ENCODE results near the gene PSMD13.
A peak's percentile ranks its signal among the peaks of the same experiment; 100 is the strongest.
"Not testable (repeated sequence)": the region's sequence is repeated elsewhere in the genome, so short reads cannot be mapped to it uniquely, and the experiment has no call there.

Gene PSMD13

GRCh38 chr11:220641-221215, 16.0 kb upstream of the PSMD13 start:
- not testable (repeated sequence) for DNase-seq

GRCh38 chr11:221539-221938, 15.2 kb upstream of the PSMD13 start:
- DNase-seq = no peak

- DNase-seq = no peak
Observed at GRCh38 chr11:221998-222789, 14.6 kb upstream of the PSMD13 start.

- no peak for DNase-seq
Observed at GRCh38 chr11:223026-223789, 13.6 kb upstream of the PSMD13 start.

- DNase-seq = no peak
Observed at GRCh38 chr11:223884-224283, 12.9 kb upstream of the PSMD13 start.

- DNase-seq = no peak
Observed at GRCh38 chr11:224424-224823, 12.4 kb upstream of the PSMD13 start.

GRCh38 chr11:225734-226453, 10.9 kb upstream of the PSMD13 start:
- DNase-seq = no peak

GRCh38 chr11:227824-228379, 8.9 kb upstream of the PSMD13 start:
- DNase-seq = no peak

- no peak for DNase-seq
Observed at GRCh38 chr11:230431-230830, 6.3 kb upstream of the PSMD13 start.

- no peak for DNase-seq
Observed at GRCh38 chr11:232783-233565, 3.8 kb upstream of the PSMD13 start.

GRCh38 chr11:235180-235579, 1.6 kb upstream of the PSMD13 start:
- no peak for DNase-seq

- no peak for DNase-seq
Observed at GRCh38 chr11:235609-235996, 1.2 kb upstream of the PSMD13 start.

GRCh38 chr11:235997-236773, 591 bp upstream of the PSMD13 start, which contains the start of gene SIRT3:
Gene SIRT3, minus strand, starts transcription at chr11:236342. Its CDS starts 14 bp downstream, at chr11:236328.
- peak; percentile 66 for DNase-seq

GRCh38 chr11:238346-238745, 1.6 kb downstream of the PSMD13 start:
- DNase-seq = not testable (repeated sequence)

- no peak for DNase-seq
Observed at GRCh38 chr11:240315-240714, 3.5 kb downstream of the PSMD13 start.

GRCh38 chr11:241634-242033, 4.9 kb downstream of the PSMD13 start:
- DNase-seq = no peak

GRCh38 chr11:244376-244775, 7.6 kb downstream of the PSMD13 start:
- no peak for DNase-seq

- DNase-seq = no peak
Observed at GRCh38 chr11:249062-249461, 12.3 kb downstream of the PSMD13 start.

GRCh38 chr11:250274-250673, 13.5 kb downstream of the PSMD13 start:
- no peak for DNase-seq

GRCh38 chr11:250740-251299, 14.0 kb downstream of the PSMD13 start:
- DNase-seq = peak; percentile 71

GRCh38 chr11:251550-251949, 14.8 kb downstream of the PSMD13 start:
- no peak for DNase-seq
